ENCODE data around the gene DHX38.

DHX38 gene

GRCh38 chr16:72138064-72138572, 44.5 kb downstream of the DHX38 start:
- Mint-ChIP-seq H3K4me1 (ENCODE audit: low read depth) (no peaks in the 10 kb centered on the region), H3K27me3 (ENCODE audit: low read depth) (no peaks in the 10 kb centered on the region), H3K27ac (no peak overlapping the region), H3K36me3 (ENCODE audit: low read depth) (no peaks in the 10 kb centered on the region), H3K9me3 (no peaks in the 10 kb centered on the region), H3K4me3 (no peak overlapping the region)
- no peak for DNase-seq (ENCODE audit: low spot score)

GRCh38 chr16:72139908-72140307, 46.3 kb downstream of the DHX38 start:
- no peaks in the 10 kb centered on the region for H3K4me1 Mint-ChIP-seq (ENCODE audit: low read depth)
- H3K36me3 Mint-ChIP-seq (ENCODE audit: low read depth) = no peaks in the 10 kb centered on the region
- H3K27ac Mint-ChIP-seq = no peak overlapping the region
- DNase-seq (ENCODE audit: low spot score) = no peak
- no peaks in the 10 kb centered on the region for H3K9me3 Mint-ChIP-seq
- no peaks in the 10 kb centered on the region for H3K27me3 Mint-ChIP-seq (ENCODE audit: low read depth)
- no peak overlapping the region for H3K4me3 Mint-ChIP-seq

- Mint-ChIP-seq H3K9me3 (no peaks in the 10 kb centered on the region), H3K36me3 (ENCODE audit: low read depth) (no peaks in the 10 kb centered on the region), H3K27ac (no peak overlapping the region), H3K27me3 (ENCODE audit: low read depth) (no peaks in the 10 kb centered on the region), H3K4me3 (no peak overlapping the region), H3K4me1 (ENCODE audit: low read depth) (no peaks in the 10 kb centered on the region)
- no peak for DNase-seq (ENCODE audit: low spot score)
Observed at GRCh38 chr16:72142476-72142875, 48.8 kb downstream of the DHX38 start.

GRCh38 chr16:72149676-72150464, 56.2 kb downstream of the DHX38 start:
- H3K9me3 Mint-ChIP-seq = no peaks in the 10 kb centered on the region
- no peak overlapping the region for H3K27ac Mint-ChIP-seq
- no peaks in the 10 kb centered on the region for H3K4me1 Mint-ChIP-seq (ENCODE audit: low read depth)
- no peak for DNase-seq (ENCODE audit: low spot score)
- no peak overlapping the region for H3K4me3 Mint-ChIP-seq
- H3K27me3 Mint-ChIP-seq (ENCODE audit: low read depth) = no peaks in the 10 kb centered on the region
- no peaks in the 10 kb centered on the region for H3K36me3 Mint-ChIP-seq (ENCODE audit: low read depth)

- Mint-ChIP-seq H3K4me3 (no peak overlapping the region), H3K36me3 (ENCODE audit: low read depth) (no peaks in the 10 kb centered on the region), H3K9me3 (no peaks in the 10 kb centered on the region), H3K27ac (no peak overlapping the region), H3K4me1 (ENCODE audit: low read depth) (no peaks in the 10 kb centered on the region), H3K27me3 (ENCODE audit: low read depth) (no peaks in the 10 kb centered on the region)
- DNase-seq (ENCODE audit: low spot score) = no peak
Observed at GRCh38 chr16:72159386-72159785, 65.7 kb downstream of the DHX38 start.

GRCh38 chr16:72159801-72160200, 66.2 kb downstream of the DHX38 start:
- Mint-ChIP-seq H3K9me3 (no peaks in the 10 kb centered on the region), H3K4me1 (ENCODE audit: low read depth) (no peaks in the 10 kb centered on the region), H3K36me3 (ENCODE audit: low read depth) (no peaks in the 10 kb centered on the region), H3K4me3 (no peak overlapping the region), H3K27me3 (ENCODE audit: low read depth) (no peaks in the 10 kb centered on the region), H3K27ac (no peak overlapping the region)
- no peak for DNase-seq (ENCODE audit: low spot score)

- Mint-ChIP-seq H3K4me1 (ENCODE audit: low read depth) (no peaks in the 10 kb centered on the region), H3K4me3 (no peak overlapping the region), H3K9me3 (no peaks in the 10 kb centered on the region), H3K36me3 (ENCODE audit: low read depth) (no peaks in the 10 kb centered on the region), H3K27ac (no peak overlapping the region), H3K27me3 (ENCODE audit: low read depth) (no peaks in the 10 kb centered on the region)
- no peak for DNase-seq (ENCODE audit: low spot score)
Observed at GRCh38 chr16:72162105-72162692, 68.6 kb downstream of the DHX38 start.

All from T-helper 2 cell treated with Interferon-gamma antibody and Interleukin-4, amounts not matched to agents 5 μg/mL and 100 μg/mL, for 36 hours (primary cell).